HG03135 (cell line): Measurements from ENCODE around the gene WDR31.
"Not testable (repeated sequence)": the region's sequence is repeated elsewhere in the genome, so short reads cannot be mapped to it uniquely, and the experiment has no call there.

Experiments used
- ATAC-seq: cut with Tn5 transposase; IDR thresholded peaks from one replicate; pipeline ENCODE4 v1.9.1; 2021; ENCODE audit warnings: mild to moderate bottlenecking, moderate library complexity; ENCODE audit not compliant: unreplicated experiment

The WDR31 gene

GRCh38 chr9:113340011-113340699 lies at the start of gene WDR31:
WDR31 (minus strand) TSS chr9:113340275; CDS start chr9:113332022, 8,253 bp downstream.
- peak; percentile 99 for ATAC-seq

GRCh38 chr9:113389451-113389850 lies 49.4 kb upstream of the WDR31 start:
- ATAC-seq: no peak

- no peak for ATAC-seq
Observed at GRCh38 chr9:113388833-113389232, 48.8 kb upstream of the WDR31 start.

- ATAC-seq: no peak
Observed at GRCh38 chr9:113387560-113388230, 47.6 kb upstream of the WDR31 start.

GRCh38 chr9:113386571-113387393 lies 46.7 kb upstream of the WDR31 start:
- ATAC-seq: no peak

- ATAC-seq: no peak
Observed at GRCh38 chr9:113381909-113382411, 41.9 kb upstream of the WDR31 start.

- ATAC-seq: not testable (repeated sequence)
Observed at GRCh38 chr9:113381441-113381840, 41.4 kb upstream of the WDR31 start.

- ATAC-seq: peak; percentile 37
Observed at GRCh38 chr9:113380869-113381378, 40.8 kb upstream of the WDR31 start.

GRCh38 chr9:113379829-113380210 lies 39.7 kb upstream of the WDR31 start:
- ATAC-seq: not testable (repeated sequence)

GRCh38 chr9:113379094-113379828 lies 39.2 kb upstream of the WDR31 start:
- ATAC-seq: not testable (repeated sequence)

GRCh38 chr9:113376634-113377567 lies 36.8 kb upstream of the WDR31 start, which contains the start of gene HDHD3:
HDHD3 (minus strand) TSS chr9:113376986; CDS start chr9:113374354, 2,632 bp downstream.
- peak; percentile 72 for ATAC-seq

GRCh38 chr9:113375057-113376023 lies 35.3 kb upstream of the WDR31 start:
- no peak for ATAC-seq

GRCh38 chr9:113373676-113374392 lies 33.8 kb upstream of the WDR31 start:
- no peak for ATAC-seq

- ATAC-seq: no peak
Observed at GRCh38 chr9:113373256-113373655, 33.2 kb upstream of the WDR31 start.

GRCh38 chr9:113372059-113372458 lies 32.0 kb upstream of the WDR31 start:
- no peak for ATAC-seq

GRCh38 chr9:113370806-113371325 lies 30.8 kb upstream of the WDR31 start:
- no peak for ATAC-seq

GRCh38 chr9:113369855-113370140 lies 29.7 kb upstream of the WDR31 start:
- no peak for ATAC-seq
